Activated naive CD8-positive, alpha-beta T cell treated with anti-CD3 and anti-CD28 coated beads, Interleukin-2, amount 50 U/mL, for 16 hours (primary cell): ENCODE data around the gene HACD2.

ENCODE experiments used
- DNase-seq: peaks from one replicate; pipeline ENCODE4 v3.0.0-alpha.2; 2020; ENCODE audit warnings: low read depth, low spot score

The HACD2 gene

GRCh38 chr3:123481722-123482457 lies 103.0 kb downstream of the HACD2 start:
- no peak for DNase-seq

- DNase-seq, result no peak
Measured at GRCh38 chr3:123481071-123481470, 103.8 kb downstream of the HACD2 start.

DNA sequence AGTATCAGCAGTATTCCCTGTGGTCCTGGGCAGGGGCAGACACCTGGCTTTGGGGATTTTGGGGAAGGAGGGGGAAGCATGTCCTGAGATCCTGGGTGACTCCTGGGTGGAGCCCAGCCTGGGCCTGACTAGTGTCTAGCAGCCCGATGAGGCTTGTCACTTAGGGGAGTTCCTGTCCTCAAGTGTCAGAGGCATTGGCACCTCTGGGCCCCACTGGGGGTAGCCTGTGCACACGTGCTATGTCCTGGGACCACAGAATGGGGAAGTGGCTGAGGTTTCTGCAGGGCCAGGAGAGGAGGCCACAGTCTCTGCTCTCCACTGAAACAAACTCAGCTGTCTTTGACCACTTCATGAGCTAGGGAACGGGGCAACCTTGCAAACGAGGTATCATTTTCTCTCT lies 104.4 kb downstream of the HACD2 start:
- DNase-seq, result no peak

GRCh38 chr3:123479891-123480290 lies 105.0 kb downstream of the HACD2 start:
- DNase-seq, result no peak

GRCh38 chr3:123478314-123478713 lies 106.5 kb downstream of the HACD2 start:
- no peak for DNase-seq

GRCh38 chr3:123476967-123477750 lies 107.7 kb downstream of the HACD2 start:
- DNase-seq, result no peak

DNA sequence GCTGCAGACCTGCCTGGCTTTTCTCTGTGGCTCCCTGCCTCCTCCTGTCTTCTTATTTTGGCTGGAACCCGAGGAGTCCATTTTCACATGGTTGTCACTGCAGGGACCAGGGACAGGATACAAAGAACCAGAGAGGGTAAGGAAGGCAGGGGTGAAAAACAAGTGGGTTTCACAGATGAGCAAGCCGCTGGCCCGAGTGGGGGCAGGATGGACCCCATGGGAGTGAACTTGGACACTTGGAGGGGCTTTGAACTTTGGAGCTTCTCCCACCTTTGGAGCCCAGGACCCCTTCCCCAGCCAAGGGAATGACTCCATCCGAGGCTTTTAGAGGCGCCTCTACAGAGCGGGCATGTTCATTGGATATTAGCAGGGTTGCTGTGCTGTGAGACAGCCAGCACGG lies 109.1 kb downstream of the HACD2 start:
- no peak for DNase-seq

GRCh38 chr3:123471106-123471505 lies 113.7 kb downstream of the HACD2 start:
- no peak for DNase-seq

- no peak for DNase-seq
Measured at GRCh38 chr3:123469323-123469995, 115.4 kb downstream of the HACD2 start.

- DNase-seq, result no peak
Measured at GRCh38 chr3:123467046-123467445, 117.8 kb downstream of the HACD2 start.

DNA sequence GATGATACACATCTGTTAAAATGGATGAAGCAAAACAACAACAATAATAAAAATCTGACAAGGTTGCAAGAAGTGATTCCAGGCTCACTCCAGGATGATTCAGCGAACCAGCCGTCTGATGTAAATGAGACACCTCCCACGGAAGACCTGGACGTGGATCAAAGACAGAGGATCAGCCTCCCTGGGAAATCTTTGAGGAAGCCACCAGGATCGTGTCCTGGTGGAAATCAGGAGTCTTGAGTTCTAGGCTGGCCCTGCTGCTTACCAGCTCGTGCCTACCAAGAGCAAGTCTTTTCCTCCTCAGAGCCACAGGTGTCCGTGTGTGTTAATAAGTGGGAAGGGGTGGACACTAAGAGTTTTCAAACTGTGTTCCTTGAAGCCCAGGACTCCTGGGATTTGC lies 120.6 kb downstream of the HACD2 start:
- no peak for DNase-seq

- no peak for DNase-seq
Measured at GRCh38 chr3:123459862-123460261, 125.0 kb downstream of the HACD2 start.

- DNase-seq, result no peak
Measured at GRCh38 chr3:123458255-123458654, 126.6 kb downstream of the HACD2 start.

DNA sequence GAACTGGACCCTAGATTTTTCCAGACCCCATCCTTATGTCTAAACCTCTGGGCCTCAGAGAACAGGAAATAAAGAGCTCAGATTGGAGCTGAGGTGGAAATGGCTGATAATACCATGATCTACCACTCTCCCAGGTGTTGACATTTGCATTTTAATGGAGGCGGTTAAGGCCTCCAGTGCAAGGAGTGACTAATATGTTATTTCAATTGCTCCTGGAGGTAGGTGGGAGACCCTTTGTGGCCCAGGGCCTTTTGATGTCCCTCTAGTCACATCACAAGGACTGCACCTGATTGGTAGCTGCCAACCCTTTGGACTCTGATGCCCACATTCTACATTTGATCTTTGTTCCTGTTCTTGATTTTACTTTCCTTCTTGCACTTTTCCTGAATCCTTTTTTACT lies 127.0 kb downstream of the HACD2 start:
- no peak for DNase-seq

DNA sequence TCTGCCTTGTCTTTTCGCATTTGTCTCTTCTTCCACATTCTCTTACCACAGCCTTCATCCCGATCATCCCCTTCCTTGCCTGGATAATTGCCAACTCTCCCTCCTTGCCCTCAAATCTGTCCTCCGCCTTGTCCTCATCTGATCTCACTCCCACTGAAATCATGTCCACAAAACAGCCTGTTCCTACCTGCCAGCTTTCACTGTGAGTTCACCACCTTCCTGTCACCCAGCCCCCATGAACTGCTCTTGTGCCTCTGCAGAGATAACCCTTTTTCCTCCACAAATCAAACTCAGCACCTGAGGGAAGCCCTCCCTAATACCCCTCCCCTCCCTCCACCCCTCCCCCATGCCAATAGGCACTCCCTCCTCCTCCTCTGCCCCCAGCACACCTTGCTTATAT lies 131.2 kb downstream of the HACD2 start:
- no peak for DNase-seq

GRCh38 chr3:123451186-123451585 lies 133.7 kb downstream of the HACD2 start:
- no peak for DNase-seq

- DNase-seq, result no peak
Measured at GRCh38 chr3:123449997-123450604, 134.8 kb downstream of the HACD2 start.

- DNase-seq, result no peak
Measured at GRCh38 chr3:123449102-123449996, 135.5 kb downstream of the HACD2 start.

- DNase-seq, result no peak
Measured at GRCh38 chr3:123448536-123449101, 136.2 kb downstream of the HACD2 start, which contains the start of gene ADCY5. ADCY5 (minus strand) TSS chr3:123449090; CDS start chr3:123448545, 545 bp downstream.

DNA sequence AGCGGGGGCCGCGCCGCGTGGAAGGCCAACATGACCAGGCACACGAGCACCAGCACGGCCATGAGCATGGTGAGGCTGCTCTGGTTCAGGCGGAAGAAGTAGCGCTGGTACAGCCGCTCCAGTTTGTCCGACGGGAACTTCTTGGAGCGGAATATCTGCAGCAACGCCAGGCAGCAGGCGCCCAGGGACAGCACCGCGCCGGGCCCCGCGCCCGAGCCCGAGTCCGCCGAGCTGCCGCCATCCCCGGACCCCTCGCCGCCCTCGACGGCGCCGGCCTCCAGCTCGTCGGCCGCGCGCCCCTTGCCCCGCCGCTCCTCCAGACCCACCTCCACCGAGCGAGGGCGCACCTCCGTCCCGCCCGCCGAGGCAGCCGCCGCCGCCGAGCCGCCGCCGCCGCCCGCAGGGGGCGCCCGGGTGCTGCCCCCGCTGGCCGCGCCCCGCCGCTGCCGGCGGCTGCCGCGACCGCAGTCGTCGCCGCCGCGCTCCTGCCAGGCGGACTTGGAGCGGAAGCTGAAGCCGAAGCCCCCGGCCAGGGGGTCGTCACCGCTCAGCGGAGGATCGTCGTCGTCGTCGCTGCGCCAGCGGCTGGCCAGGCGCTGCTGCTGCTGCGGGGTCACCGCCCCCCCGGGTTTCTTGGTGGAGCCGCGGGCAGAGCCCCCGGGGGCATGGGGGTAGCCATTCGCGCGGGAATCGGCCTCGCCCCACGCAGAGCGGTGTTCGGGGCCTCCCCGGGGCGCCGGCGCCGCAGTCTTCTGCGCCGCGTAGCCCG lies 136.9 kb downstream of the HACD2 start:
- DNase-seq, result no peak
